GM12864 (cell line): ENCODE results near the gene EME2.

Experiments
- DNase-seq: peaks from one replicate; pipeline ENCODE4 v3.0.0-alpha.2; 2011; ENCODE audit warnings: low read depth
- H3K4me3 ChIP-seq: 2 replicates; pipeline ENCODE4 v1.5.1; 2011; ENCODE audit warnings: mild to moderate bottlenecking, low read depth, low read length, control low read depth
- TF ChIP-seq, protein P1 (sequence below): IDR thresholded peaks from 2 replicates; pipeline ENCODE4 v1.5.1; 2011; ENCODE audit warnings: low read depth, mild to moderate bottlenecking, moderate library complexity, low read length, control low read depth, inconsistent platforms; ENCODE audit errors: missing control alignments

The EME2 gene

GRCh38 chr16:1766701-1767100 is 5.9 kb upstream of the EME2 start:
- no peak for DNase-seq
- TF ChIP-seq, protein P1, sequence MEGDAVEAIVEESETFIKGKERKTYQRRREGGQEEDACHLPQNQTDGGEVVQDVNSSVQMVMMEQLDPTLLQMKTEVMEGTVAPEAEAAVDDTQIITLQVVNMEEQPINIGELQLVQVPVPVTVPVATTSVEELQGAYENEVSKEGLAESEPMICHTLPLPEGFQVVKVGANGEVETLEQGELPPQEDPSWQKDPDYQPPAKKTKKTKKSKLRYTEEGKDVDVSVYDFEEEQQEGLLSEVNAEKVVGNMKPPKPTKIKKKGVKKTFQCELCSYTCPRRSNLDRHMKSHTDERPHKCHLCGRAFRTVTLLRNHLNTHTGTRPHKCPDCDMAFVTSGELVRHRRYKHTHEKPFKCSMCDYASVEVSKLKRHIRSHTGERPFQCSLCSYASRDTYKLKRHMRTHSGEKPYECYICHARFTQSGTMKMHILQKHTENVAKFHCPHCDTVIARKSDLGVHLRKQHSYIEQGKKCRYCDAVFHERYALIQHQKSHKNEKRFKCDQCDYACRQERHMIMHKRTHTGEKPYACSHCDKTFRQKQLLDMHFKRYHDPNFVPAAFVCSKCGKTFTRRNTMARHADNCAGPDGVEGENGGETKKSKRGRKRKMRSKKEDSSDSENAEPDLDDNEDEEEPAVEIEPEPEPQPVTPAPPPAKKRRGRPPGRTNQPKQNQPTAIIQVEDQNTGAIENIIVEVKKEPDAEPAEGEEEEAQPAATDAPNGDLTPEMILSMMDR: no peak
- H3K4me3 ChIP-seq: no peak overlapping the region

DNA sequence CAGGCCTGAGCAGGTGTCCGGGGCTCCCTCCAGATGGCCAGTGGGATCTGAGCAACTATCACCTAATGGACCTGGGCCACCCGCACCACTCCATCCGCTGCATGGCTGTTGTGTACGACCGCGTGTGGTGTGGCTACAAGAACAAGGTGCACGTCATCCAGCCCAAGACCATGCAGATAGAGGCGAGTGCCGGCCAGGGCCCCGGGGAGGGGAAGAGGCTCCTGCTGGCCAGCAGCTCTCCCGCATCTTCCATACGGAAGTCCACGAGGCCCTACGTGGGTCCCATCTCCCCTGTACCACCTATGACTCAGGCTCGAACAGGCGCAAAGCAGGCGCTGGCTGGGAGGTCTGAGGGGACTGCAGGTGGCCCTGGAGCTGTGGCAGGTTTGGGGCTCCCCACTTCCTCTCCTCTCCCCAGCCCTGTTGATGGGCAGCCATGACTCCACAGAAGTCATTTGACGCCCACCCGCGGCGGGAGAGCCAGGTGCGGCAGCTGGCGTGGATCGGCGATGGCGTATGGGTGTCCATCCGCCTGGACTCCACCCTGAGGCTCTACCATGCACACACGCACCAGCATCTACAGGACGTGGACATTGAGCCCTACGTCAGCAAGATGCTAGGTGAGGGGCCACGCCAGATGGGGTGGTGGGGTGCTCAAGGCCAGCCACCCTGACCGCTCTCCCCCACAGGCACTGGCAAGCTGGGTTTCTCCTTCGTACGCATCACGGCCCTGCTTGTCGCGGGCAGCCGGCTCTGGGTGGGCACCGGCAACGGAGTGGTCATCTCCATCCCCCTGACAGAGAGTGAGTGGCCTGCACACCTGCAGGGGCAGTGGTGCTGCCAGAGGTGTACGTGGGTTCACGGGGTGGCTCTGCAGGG is 5.3 kb upstream of the EME2 start:
- TF ChIP-seq, protein P1: no peak
- no peak overlapping the region for H3K4me3 ChIP-seq
- no peak for DNase-seq

GRCh38 chr16:1768061-1768766 is 4.4 kb upstream of the EME2 start:
- DNase-seq: no peak
- no peak overlapping the region for H3K4me3 ChIP-seq
- TF ChIP-seq, protein P1: no peak

DNA sequence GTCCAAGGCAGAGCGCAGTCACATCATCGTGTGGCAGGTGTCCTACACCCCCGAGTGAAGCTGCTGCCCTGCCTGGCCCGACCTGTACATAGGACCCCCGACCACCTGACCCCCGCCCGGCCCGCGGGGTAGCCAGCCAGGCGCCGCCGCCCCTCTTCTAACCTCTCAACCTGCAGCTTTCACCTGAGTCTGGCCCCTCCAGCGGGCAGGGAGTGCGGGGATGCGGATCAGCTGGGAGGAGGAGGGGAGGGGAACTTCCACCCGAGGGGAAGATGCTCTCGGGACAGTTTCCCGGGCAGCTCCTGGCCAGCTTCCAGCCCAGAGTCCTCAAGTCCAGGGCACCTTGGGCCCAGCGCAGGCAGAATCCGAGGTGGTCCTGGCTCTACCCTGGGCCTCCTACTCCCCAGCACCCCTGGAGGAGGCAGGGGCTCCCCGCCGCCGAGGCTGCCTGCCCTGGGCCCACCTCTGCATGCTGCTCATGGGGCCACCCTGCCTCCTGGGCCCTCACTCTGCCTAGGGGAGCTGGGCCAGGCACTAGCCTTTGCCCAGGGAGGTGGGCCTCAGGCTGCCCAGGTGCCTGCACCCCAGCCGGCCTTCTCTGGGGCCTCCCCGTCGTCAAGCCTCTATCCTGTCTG is 3.7 kb upstream of the EME2 start:
- TF ChIP-seq, protein P1: no peak
- H3K4me3 ChIP-seq: no peak overlapping the region
- DNase-seq: no peak

DNA sequence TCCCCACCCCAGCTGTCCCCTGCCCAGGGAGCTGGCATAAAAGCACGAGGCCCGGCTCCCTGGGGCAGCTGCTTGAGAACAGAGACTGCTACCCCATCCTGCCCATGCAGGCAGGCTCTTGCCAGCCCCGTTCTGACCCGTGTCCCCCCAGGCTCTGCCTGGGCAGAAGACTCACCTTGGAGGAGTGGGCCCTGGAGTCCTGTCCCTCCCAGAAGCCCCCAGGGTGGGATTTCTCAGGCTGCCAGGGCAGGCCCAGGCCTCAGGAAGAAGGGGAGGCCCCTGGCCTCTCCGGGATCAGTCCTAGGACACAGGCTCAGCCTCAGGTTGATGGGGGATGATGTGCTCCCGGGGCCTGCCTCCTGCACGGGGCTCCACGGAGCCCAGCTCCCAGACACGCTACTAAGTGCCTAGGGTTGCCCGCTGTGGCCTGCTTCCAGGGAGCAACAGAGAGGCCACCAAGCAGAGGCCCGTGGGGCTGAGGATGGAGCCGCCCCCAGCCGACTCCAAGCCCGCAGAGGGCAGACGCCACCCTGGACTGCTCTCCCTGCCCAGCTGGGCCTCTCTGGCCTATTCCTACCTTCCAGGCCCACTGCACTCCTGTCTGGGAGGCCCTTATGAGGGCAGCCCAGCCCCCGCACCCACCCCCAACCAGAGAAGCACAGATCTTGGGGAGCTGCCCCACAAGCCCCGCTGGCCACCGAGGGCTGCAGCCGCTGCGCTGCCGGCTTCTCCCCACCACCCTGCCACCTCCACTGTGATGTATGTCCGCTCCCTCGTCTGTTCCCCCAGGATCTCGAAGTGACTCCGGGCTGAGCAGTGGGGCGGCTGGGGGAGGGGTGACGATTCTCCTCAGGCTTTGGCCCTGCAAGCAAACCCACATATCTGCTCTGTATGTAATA is 3.0 kb upstream of the EME2 start:
- no peak for DNase-seq
- TF ChIP-seq, protein P1: no peak

More for the DNA sequence above, 3.0 kb upstream of the EME2 start:
- no peak overlapping the region; the same call in 1 of the 2 replicates for H3K4me3 ChIP-seq
